Endothelial cell of umbilical vein (primary cell): ENCODE measurements around the gene AIF1L.

Experiments used
- EZH2 ChIP-seq: IDR thresholded peaks from 2 replicates; pipeline ENCODE4 v1.6.1; 2012; ENCODE audit warnings: borderline replicate concordance, low read depth, mild to moderate bottlenecking, moderate library complexity, low read length, inconsistent platforms; ENCODE audit not compliant: severe bottlenecking
- FOS ChIP-seq: IDR thresholded peaks from 2 replicates; pipeline ENCODE4 v1.6.1; 2011; ENCODE audit warnings: mild to moderate bottlenecking, low read length, moderate library complexity, borderline replicate concordance; ENCODE audit not compliant: insufficient read depth
- GATA2 ChIP-seq: IDR thresholded peaks from 2 replicates; pipeline ENCODE4 v1.7.0; 2011; ENCODE audit warnings: low read depth, mild to moderate bottlenecking, moderate library complexity, mixed read lengths, low read length; ENCODE audit not compliant: insufficient read length, insufficient read depth
- JUN ChIP-seq: IDR thresholded peaks from 2 replicates; pipeline ENCODE4 v1.6.1; 2011; ENCODE audit warnings: borderline replicate concordance, low read depth; ENCODE audit not compliant: insufficient read length, insufficient read depth
- MYC ChIP-seq: IDR thresholded peaks from one replicate; pipeline ENCODE4 v1.6.1; 2011; ENCODE audit warnings: mild to moderate bottlenecking, low read depth, low read length
- POLR2A ChIP-seq: IDR thresholded peaks from 2 replicates; pipeline ENCODE4 v1.6.1; 2012; ENCODE audit warnings: low read depth, mild to moderate bottlenecking, control low read depth, low read length
- POLR2AphosphoS5 ChIP-seq: IDR thresholded peaks from 2 replicates; pipeline ENCODE4 v1.6.1; 2012; ENCODE audit warnings: low read depth, mild to moderate bottlenecking, control low read depth, low read length, moderate library complexity; ENCODE audit not compliant: insufficient read depth
- TF ChIP-seq, protein P1 (sequence below): IDR thresholded peaks from 2 replicates; pipeline ENCODE4 v1.6.1; 2011; ENCODE audit not compliant: insufficient read depth, insufficient read length
- TF ChIP-seq, protein P2 (sequence below), 2 donors: IDR thresholded peaks; 1 replicate in 1 of 2; 2 replicates in 1 of 2; pipeline ENCODE4 v1.5.1; 2011; ENCODE audit warnings: low read length in 2 of 2, mild to moderate bottlenecking in 2 of 2, moderate library complexity in 2 of 2, control low read depth in 1 of 2, inconsistent platforms in 1 of 2, low read depth in 1 of 2; ENCODE audit not compliant: insufficient read depth in 1 of 2; ENCODE audit errors: extremely low read depth in 1 of 2

DNA sequence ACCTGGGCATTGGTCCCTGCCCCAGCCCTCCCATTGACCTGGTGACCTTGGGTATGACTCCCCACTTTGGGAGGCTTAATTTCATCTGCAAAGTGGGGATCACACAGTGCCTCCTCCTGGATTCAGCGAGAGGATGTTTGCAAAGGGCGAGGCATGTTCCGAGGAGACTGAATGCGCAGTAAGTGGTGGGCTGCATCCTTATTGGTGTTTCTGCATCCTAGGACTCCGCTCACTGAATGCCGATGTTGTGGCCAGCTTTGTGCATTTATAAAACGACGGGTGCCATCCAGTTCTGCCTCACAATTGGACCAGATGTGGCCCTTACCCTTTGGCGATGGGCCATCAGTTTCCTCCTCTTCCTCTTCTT lies 23.5 kb upstream of the AIF1L start:
- TF ChIP-seq, protein P1, sequence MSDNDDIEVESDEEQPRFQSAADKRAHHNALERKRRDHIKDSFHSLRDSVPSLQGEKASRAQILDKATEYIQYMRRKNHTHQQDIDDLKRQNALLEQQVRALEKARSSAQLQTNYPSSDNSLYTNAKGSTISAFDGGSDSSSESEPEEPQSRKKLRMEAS = no peak
- TF ChIP-seq EZH2 = no peak
- TF ChIP-seq, protein P2, sequence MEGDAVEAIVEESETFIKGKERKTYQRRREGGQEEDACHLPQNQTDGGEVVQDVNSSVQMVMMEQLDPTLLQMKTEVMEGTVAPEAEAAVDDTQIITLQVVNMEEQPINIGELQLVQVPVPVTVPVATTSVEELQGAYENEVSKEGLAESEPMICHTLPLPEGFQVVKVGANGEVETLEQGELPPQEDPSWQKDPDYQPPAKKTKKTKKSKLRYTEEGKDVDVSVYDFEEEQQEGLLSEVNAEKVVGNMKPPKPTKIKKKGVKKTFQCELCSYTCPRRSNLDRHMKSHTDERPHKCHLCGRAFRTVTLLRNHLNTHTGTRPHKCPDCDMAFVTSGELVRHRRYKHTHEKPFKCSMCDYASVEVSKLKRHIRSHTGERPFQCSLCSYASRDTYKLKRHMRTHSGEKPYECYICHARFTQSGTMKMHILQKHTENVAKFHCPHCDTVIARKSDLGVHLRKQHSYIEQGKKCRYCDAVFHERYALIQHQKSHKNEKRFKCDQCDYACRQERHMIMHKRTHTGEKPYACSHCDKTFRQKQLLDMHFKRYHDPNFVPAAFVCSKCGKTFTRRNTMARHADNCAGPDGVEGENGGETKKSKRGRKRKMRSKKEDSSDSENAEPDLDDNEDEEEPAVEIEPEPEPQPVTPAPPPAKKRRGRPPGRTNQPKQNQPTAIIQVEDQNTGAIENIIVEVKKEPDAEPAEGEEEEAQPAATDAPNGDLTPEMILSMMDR (IDR thresholded peaks at IDR 0.05; ENCODE audit: extremely low read depth in 1 of 2, insufficient read depth in 1 of 2, low read depth in 1 of 2, low read length in 2 of 2) = no peak
- TF ChIP-seq POLR2A = no peak
- TF ChIP-seq POLR2AphosphoS5 = no peak
- TF ChIP-seq MYC = no peak
- no peak for TF ChIP-seq FOS
- no peak for TF ChIP-seq JUN
- no peak for TF ChIP-seq GATA2
